Activated naive CD8-positive, alpha-beta T cell (primary cell): Measurements from ENCODE around the gene TEX19.
A peak's percentile ranks its signal among the peaks of the same experiment; 100 is the strongest.

ENCODE experiments used
- H3K27ac Mint-ChIP-seq: one replicate; pipeline ENCODE4 v1.8.0; 2021; ENCODE audit warnings: mixed read lengths
- H3K27me3 Mint-ChIP-seq: one replicate; pipeline ENCODE4 v1.8.0; 2021; ENCODE audit warnings: mixed read lengths
- H3K36me3 Mint-ChIP-seq: one replicate; pipeline ENCODE4 v1.8.0; 2021; ENCODE audit warnings: mixed read lengths
- H3K4me1 Mint-ChIP-seq: one replicate; pipeline ENCODE4 v1.8.0; 2021; ENCODE audit warnings: low read depth, mixed read lengths
- H3K4me3 Mint-ChIP-seq: one replicate; pipeline ENCODE4 v1.8.0; 2021; ENCODE audit warnings: mild to moderate bottlenecking, mixed read lengths
- H3K9me3 Mint-ChIP-seq: one replicate; pipeline ENCODE4 v1.8.0; 2021; ENCODE audit warnings: low read depth, mixed read lengths

TEX19 gene

GRCh38 chr17:82318772-82319606 is 40.1 kb upstream of the TEX19 start:
- H3K36me3 Mint-ChIP-seq: peaks cover 2% of the 10 kb centered on the region
- no peaks in the 10 kb centered on the region for H3K9me3 Mint-ChIP-seq
- H3K4me1 Mint-ChIP-seq: peaks cover 22% of the 10 kb centered on the region
- H3K27ac Mint-ChIP-seq: no peak overlapping the region
- H3K4me3 Mint-ChIP-seq: no peak overlapping the region
- no peaks in the 10 kb centered on the region for H3K27me3 Mint-ChIP-seq

- Mint-ChIP-seq H3K27ac (peak overlapping the region; percentile 64), H3K4me3 (no peak overlapping the region), H3K27me3 (no peaks in the 10 kb centered on the region), H3K36me3 (peaks cover 2% of the 10 kb centered on the region), H3K4me1 (peaks cover 24% of the 10 kb centered on the region), H3K9me3 (no peaks in the 10 kb centered on the region)
These were observed 39.4 kb upstream of the TEX19 start for GRCh38 chr17:82319619-82320062.

GRCh38 chr17:82320140-82320840 is 38.8 kb upstream of the TEX19 start:
- H3K4me3 Mint-ChIP-seq: peak overlapping the region; percentile 67
- H3K9me3 Mint-ChIP-seq: no peaks in the 10 kb centered on the region
- H3K4me1 Mint-ChIP-seq: peaks cover 26% of the 10 kb centered on the region
- peak overlapping the region; percentile 98 for H3K27ac Mint-ChIP-seq
- no peaks in the 10 kb centered on the region for H3K27me3 Mint-ChIP-seq
- H3K36me3 Mint-ChIP-seq: peaks cover 2% of the 10 kb centered on the region

GRCh38 chr17:82320956-82321927 is 37.8 kb upstream of the TEX19 start:
- Mint-ChIP-seq H3K4me1 (peaks cover 23% of the 10 kb centered on the region), H3K4me3 (peak overlapping the region; percentile 91), H3K36me3 (no peaks in the 10 kb centered on the region), H3K27me3 (no peaks in the 10 kb centered on the region), H3K27ac (peak overlapping the region; percentile 98), H3K9me3 (no peaks in the 10 kb centered on the region)

GRCh38 chr17:82321947-82322466 is 37.0 kb upstream of the TEX19 start:
- H3K4me1 Mint-ChIP-seq: peaks cover 21% of the 10 kb centered on the region
- peak overlapping the region; percentile 87 for H3K4me3 Mint-ChIP-seq
- peak overlapping the region; percentile 93 for H3K27ac Mint-ChIP-seq
- H3K36me3 Mint-ChIP-seq: no peaks in the 10 kb centered on the region
- no peaks in the 10 kb centered on the region for H3K27me3 Mint-ChIP-seq
- H3K9me3 Mint-ChIP-seq: no peaks in the 10 kb centered on the region

GRCh38 chr17:82322526-82323453 is 36.3 kb upstream of the TEX19 start:
- Mint-ChIP-seq H3K27me3 (no peaks in the 10 kb centered on the region), H3K36me3 (no peaks in the 10 kb centered on the region), H3K4me3 (peak overlapping the region; percentile 87), H3K27ac (peak overlapping the region; percentile 93), H3K9me3 (no peaks in the 10 kb centered on the region), H3K4me1 (peaks cover 19% of the 10 kb centered on the region)

- H3K36me3 Mint-ChIP-seq: no peaks in the 10 kb centered on the region
These were observed 35.4 kb upstream of the TEX19 start for GRCh38 chr17:82323514-82324234.

GRCh38 chr17:82324566-82325285 is 34.3 kb upstream of the TEX19 start:
- no peak overlapping the region for H3K4me3 Mint-ChIP-seq

More at GRCh38 chr17:82323514-82324234, 35.4 kb upstream of the TEX19 start:
- no peaks in the 10 kb centered on the region for H3K27me3 Mint-ChIP-seq
- no peaks in the 10 kb centered on the region for H3K9me3 Mint-ChIP-seq
- H3K4me3 Mint-ChIP-seq: peak overlapping the region; percentile 32
- H3K4me1 Mint-ChIP-seq: peaks cover 19% of the 10 kb centered on the region
- H3K27ac Mint-ChIP-seq: peak overlapping the region; percentile 5

GRCh38 chr17:82325286-82326180 is 33.5 kb upstream of the TEX19 start:
- Mint-ChIP-seq H3K27me3 (no peaks in the 10 kb centered on the region), H3K4me1 (peaks cover 17% of the 10 kb centered on the region), H3K36me3 (no peaks in the 10 kb centered on the region), H3K4me3 (no peak overlapping the region), H3K9me3 (no peaks in the 10 kb centered on the region), H3K27ac (no peak overlapping the region)

More at GRCh38 chr17:82324566-82325285, 34.3 kb upstream of the TEX19 start:
- no peaks in the 10 kb centered on the region for H3K36me3 Mint-ChIP-seq
- peaks cover 19% of the 10 kb centered on the region for H3K4me1 Mint-ChIP-seq
- H3K9me3 Mint-ChIP-seq: no peaks in the 10 kb centered on the region
- no peaks in the 10 kb centered on the region for H3K27me3 Mint-ChIP-seq
- no peak overlapping the region for H3K27ac Mint-ChIP-seq

- Mint-ChIP-seq H3K9me3 (no peaks in the 10 kb centered on the region), H3K27ac (peak overlapping the region; percentile 34), H3K4me1 (peaks cover 7% of the 10 kb centered on the region), H3K27me3 (no peaks in the 10 kb centered on the region), H3K4me3 (no peak overlapping the region), H3K36me3 (no peaks in the 10 kb centered on the region)
These were observed 31.8 kb upstream of the TEX19 start for GRCh38 chr17:82327289-82327688.

- no peaks in the 10 kb centered on the region for H3K36me3 Mint-ChIP-seq
- H3K9me3 Mint-ChIP-seq: no peaks in the 10 kb centered on the region
- H3K27ac Mint-ChIP-seq: no peak overlapping the region
- H3K27me3 Mint-ChIP-seq: no peaks in the 10 kb centered on the region
- peaks cover 7% of the 10 kb centered on the region for H3K4me1 Mint-ChIP-seq
- no peak overlapping the region for H3K4me3 Mint-ChIP-seq
These were observed 31.3 kb upstream of the TEX19 start for GRCh38 chr17:82327757-82328140.
